K562 (cell line): ENCODE results near the gene NOC4L. TPM values are rescaled to one million over a fixed set of nuclear protein-coding genes. Genes with fewer than 3 reads are reported as not detected.

Source experiments
- ATAC-seq: fragments of 200-7000 bp; cut with Tn5 transposase; 3 replicates; pipeline ENCODE4 v1.9.1; 2020; ENCODE audit warnings: moderate library complexity
- BruUV-seq: library from RNA; stranded (reverse); fragments of 400-500 nt; replicated peaks from 2 replicates; lab custom pipeline; 2021; lab: Mats Ljungman, UMichigan
- CTCF ChIA-PET: fragments of 300-600 bp; formaldehyde crosslinking; extraction: SDS; loops from one replicate; lab custom pipeline; 2021; ENCODE audit warnings: low intra/inter-chr PET ratio; lab: Yijun Ruan, JAX
- POLR2A ChIA-PET: fragments of 300-600, 350-650 bp; sonication (Branson Sonifier 250); formaldehyde crosslinking; extraction: SDS; loops from one replicate; lab custom pipeline; 2021; ENCODE audit warnings: antibody characterized with exemption, inconsistent platforms; lab: Yijun Ruan, JAX
- DNase-seq, 4 experiments: peaks; one replicate each; pipeline versions ENCODE4 v3.0.0 to v3.0.0-alpha.2; 2011 to 2018; ENCODE audit warnings: low spot score in 3 of 4, mixed read lengths in 3 of 4; ENCODE audit errors: extremely low read depth in 1 of 4
- FAIRE-seq: peaks from 2 replicates; lab custom pipeline; 2011; peaks lifted over from hg19 to GRCh38; lab: Jason Lieb, UNC
- H2AFZ ChIP-seq: 2 replicates; pipeline ENCODE4 v1.6.0; 2011; ENCODE audit warnings: low read depth, low read length, control low read depth, inconsistent platforms
- H3K27ac ChIP-seq: fragments of 200-600 bp; 3 replicates; pipeline ENCODE4 v1.8.0; 2011; ENCODE audit warnings: low read depth, mild to moderate bottlenecking, control low read depth, inconsistent platforms, low read length, moderate library complexity, mixed read lengths; ENCODE audit errors: extremely low read depth
- H3K27me3 ChIP-seq, 2 experiments: fragments of 300-600 bp in 1 of 2; 2 replicates in 1 of 2; 3 replicates in 1 of 2; pipeline versions ENCODE4 v1.6.0 to v1.8.0; 2011; ENCODE audit warnings: inconsistent platforms in 2 of 2, low read length in 2 of 2, mild to moderate bottlenecking in 1 of 2, mixed read lengths in 1 of 2, moderate library complexity in 1 of 2; ENCODE audit not compliant: control insufficient read depth in 2 of 2, insufficient read depth in 2 of 2
- H3K36me3 ChIP-seq: fragments of 300-600 bp; 3 replicates; pipeline ENCODE4 v1.8.0; 2011; ENCODE audit warnings: mild to moderate bottlenecking, low read length, inconsistent platforms; ENCODE audit not compliant: control insufficient read depth, insufficient read depth
- H3K4me1 ChIP-seq, 2 experiments: fragments of 200-600 bp in 1 of 2; replicated peaks in 1 of 2; 2 replicates in 1 of 2; 3 replicates in 1 of 2; pipeline versions ENCODE4 v1.5.1 to v1.8.0; 2011; ENCODE audit warnings: inconsistent platforms in 2 of 2, low read length in 2 of 2, mild to moderate bottlenecking in 1 of 2, mixed read lengths in 1 of 2, moderate library complexity in 1 of 2; ENCODE audit not compliant: control insufficient read depth in 2 of 2, insufficient read depth in 2 of 2
- H3K4me2 ChIP-seq: 2 replicates; pipeline ENCODE4 v1.6.1; 2011; ENCODE audit warnings: low read length, control low read depth, inconsistent platforms, mixed read lengths; ENCODE audit not compliant: insufficient read depth
- H3K4me3 ChIP-seq: fragments of 200-600 bp; sonication (generic), shearing (Covaris generic); 2 replicates; pipeline ENCODE4 v1.5.1; 2016; ENCODE audit warnings: control low read depth, inconsistent platforms
- H3K79me2 ChIP-seq: fragments of 200-600 bp; 3 replicates; pipeline ENCODE4 v1.8.0; 2011; ENCODE audit warnings: low read length, inconsistent platforms; ENCODE audit not compliant: control insufficient read depth, insufficient read depth
- H3K9ac ChIP-seq, 2 experiments: 2 replicates each; pipeline versions ENCODE4 v1.6.0 to v1.6.1; 2011; ENCODE audit warnings: low read depth in 2 of 2, low read length in 2 of 2, control low read depth in 1 of 2, inconsistent platforms in 1 of 2, mild to moderate bottlenecking in 1 of 2, mixed read lengths in 1 of 2; ENCODE audit not compliant: insufficient read depth in 1 of 2
- H3K9me1 ChIP-seq: one replicate; pipeline ENCODE4 v1.6.0; 2011; ENCODE audit warnings: inconsistent platforms, mild to moderate bottlenecking, low read length, moderate library complexity; ENCODE audit not compliant: control insufficient read depth, insufficient read depth
- H3K9me3 ChIP-seq: replicated peaks from 2 replicates; pipeline ENCODE4 v1.5.1; 2011; ENCODE audit warnings: low read depth, low read length, inconsistent platforms; ENCODE audit not compliant: control insufficient read depth, insufficient read depth
- H4K20me1 ChIP-seq: replicated peaks from 2 replicates; pipeline ENCODE4 v1.6.1; 2011; ENCODE audit warnings: low read length, inconsistent platforms, mixed read lengths; ENCODE audit not compliant: control insufficient read depth, insufficient read depth
- AFF4 ChIP-seq: sonication (generic); formaldehyde crosslinking; IDR thresholded peaks from 2 replicates; pipeline ENCODE4 v1.8.0; 2023; ENCODE audit warnings: mild to moderate bottlenecking, missing genetic modification reagents
- CREB5 ChIP-seq: fragments of 250-450 bp; sonication (Bioruptor Pico); IDR thresholded peaks from 2 replicates; pipeline ENCODE4 v1.5.0; 2020; ENCODE audit warnings: mild to moderate bottlenecking
- DDX20 ChIP-seq: fragments of 450-650 bp; IDR thresholded peaks from 2 replicates; pipeline ENCODE4 v1.6.1; 2016; ENCODE audit warnings: missing genetic modification characterization, low read depth, mild to moderate bottlenecking, missing compliant biosample characterization, moderate library complexity
- FOXA3 ChIP-seq, 2 experiments: fragments of 450-650 bp in 1 of 2; sonication (generic) in 1 of 2; formaldehyde crosslinking; IDR thresholded peaks in 1 of 2; conservative IDR thresholded peaks in 1 of 2; 2 replicates each; pipeline versions ENCODE4 v1.4.0 to v1.8.0; 2020 to 2022; ENCODE audit warnings: mild to moderate bottlenecking in 2 of 2, missing genetic modification reagents in 1 of 2
- HOXB6 ChIP-seq: fragments of 250-450 bp; sonication (Bioruptor Pico); IDR thresholded peaks from 2 replicates; pipeline ENCODE4 v1.5.1; 2022; ENCODE audit warnings: mild to moderate bottlenecking, borderline replicate concordance
- MTA1 ChIP-seq: fragments of 450-650 bp; IDR thresholded peaks from 2 replicates; pipeline ENCODE4 v1.6.1; 2017; ENCODE audit warnings: borderline replicate concordance
- RB1 ChIP-seq: fragments of 450-650 bp; IDR thresholded peaks from 2 replicates; pipeline ENCODE4 v1.6.1; 2017; ENCODE audit warnings: low read depth, mild to moderate bottlenecking
- SNIP1 ChIP-seq: fragments of 450-650 bp; IDR thresholded peaks from 2 replicates; pipeline ENCODE4 v1.7.1; 2017; ENCODE audit warnings: low read depth, mild to moderate bottlenecking
- SNRNP70 ChIP-seq: fragments of 200-400 bp; formaldehyde crosslinking; optimal IDR thresholded peaks from 2 replicates; pipeline ENCODE3; 2017; ENCODE audit warnings: low read depth, low read length
- ZEB2 ChIP-seq: fragments of 450-650 bp; IDR thresholded peaks from 2 replicates; pipeline ENCODE4 v1.6.1; 2016
- ZNF79 ChIP-seq: fragments of 250-450 bp; sonication (Bioruptor Pico); IDR thresholded peaks from 2 replicates; pipeline ENCODE4 v1.4.0; 2020; ENCODE audit warnings: low read depth, mild to moderate bottlenecking, moderate library complexity
- WGBS: fragments of 100-300 bp; shearing (Covaris generic); methylation state at CpG from one replicate; pipeline ENCODE4 v1.1.6; 2016; ENCODE audit warnings: low coverage, mixed read lengths; ENCODE audit not compliant: insufficient coverage; ENCODE audit errors: missing lambda C conversion rate; 5-methylcytosine and 5-hydroxymethylcytosine counted together
- in situ Hi-C: fragments of 300-500 bp; cut with MboI; formaldehyde crosslinking; loops from 4 replicates; pipeline ENCODE4 v1.15.0; 2018; ENCODE audit warnings: inconsistent platforms, mixed read lengths
- intact Hi-C: fragments of 100-400 bp; cut with micrococcal nuclease; formaldehyde crosslinking; loops from 2 replicates; pipeline ENCODE4 v1.14.2; 2022
- polyA plus RNA-seq, 8 experiments: library from polyadenylated mRNA; depleted of rRNA in 4 of 8; stranded (reverse) in 5 of 8; unstranded in 3 of 8; fragments of >200 nt; fragmentation: Nextera tagmentation in 2 of 8; fragmentation: Illumina TruSeq in 1 of 8; extraction: Ambion mirVana in 2 of 8; extraction: Trizol in 1 of 8; gene quantifications; 2 replicates each; pipeline versions ENCODE4 v1.2.1 to v1.2.3, GENCODE V29; 2011 to 2014; ENCODE audit warnings: inconsistent platforms in 1 of 8, missing spikeins in 1 of 8
- total RNA-seq, 7 experiments: library from RNA; depleted of rRNA in 6 of 7; stranded (reverse); fragments of >200 nt in 6 of 7; fragmentation: Illumina TruSeq in 2 of 7; extraction: Trizol in 2 of 7; gene quantifications; 2 replicates each; pipeline versions ENCODE4 v1.2.1 to v1.2.3, GENCODE V29; 2011 to 2021; ENCODE audit warnings: low replicate concordance in 1 of 7

The NOC4L gene
- total and polyA plus RNA-seq, 9 of the 15 experiments (the other 6 are each of a cell fraction or from before 2014, with no cell fraction given) = 1.3 to 77.0 (median 20.0) TPM

GRCh38 chr12:132160601-132161035, 16.4 kb downstream of the NOC4L start:
- H3K27ac ChIP-seq = no peak overlapping the region
- no TSS peak for BruUV-seq
- H3K4me2 ChIP-seq = no peak overlapping the region
- H3K36me3 ChIP-seq = peaks cover 29% of the 10 kb centered on the region
- H3K9ac ChIP-seq = no peak overlapping the region
- no peaks in the 10 kb centered on the region for H3K79me2 ChIP-seq
- no peak overlapping the region for H3K4me3 ChIP-seq
- CTCF ChIA-PET = no interaction called here
- ATAC-seq (no peak), FAIRE-seq (no peak), DNase-seq (no peak)
- no peaks in the 10 kb centered on the region for H4K20me1 ChIP-seq
- POLR2A ChIA-PET = interaction anchor here (0.6 to 1.0 kb wide), 3 partner anchors 19 to 363 kb away, joined by 3 to 4 read pairs (median 3); no protein-coding TSS in a partner anchor
- H2AFZ ChIP-seq = no peak overlapping the region
- intact Hi-C loops = no loop called here
- peaks cover 0 to 32% of the 10 kb centered on the region in 2 experiments; a peak in 2 of 5 replicates for H3K4me1 ChIP-seq
- 82% methylated on average over 11 of the region's 15 CpGs for WGBS
- no peak for TF ChIP-seq ZEB2
- no peak for TF ChIP-seq DDX20 (tag)
- TF ChIP-seq AFF4 = no peak
- TF ChIP-seq HOXB6 (CRISPR knock-in tag) = no peak
- no peak for TF ChIP-seq FOXA3 (CRISPR knock-in tag; conservative IDR thresholded peaks at IDR 0.05 in 1 of 2, IDR thresholded peaks at IDR 0.05 in 1 of 2)
- no peak for TF ChIP-seq RB1
- TF ChIP-seq CREB5 = no peak
- no peak for TF ChIP-seq MTA1
- no peak for TF ChIP-seq SNRNP70
- TF ChIP-seq ZNF79 = no peak
- TF ChIP-seq SNIP1 = no peak
- H3K27me3 ChIP-seq = no peaks in the 10 kb centered on the region; a peak in 1 of 5 replicates
- H3K9me1 ChIP-seq = no peaks in the 10 kb centered on the region
- in situ Hi-C loops = no loop called here
- peaks cover 23% of the 10 kb centered on the region for H3K9me3 ChIP-seq
